OCI-LY7 (cell line): ENCODE results near the gene SGCB. TPM values are rescaled to one million over a fixed set of nuclear protein-coding genes. Genes with fewer than 3 reads are reported as not detected.

Source experiments
- BruUV-seq: library from RNA; stranded (reverse); fragments of 400-500 nt; replicated peaks from 2 replicates; lab custom pipeline; 2021; lab: Mats Ljungman, UMichigan
- CTCF ChIA-PET: fragments of 300-600 bp; sonication (Branson Sonifier 250); formaldehyde crosslinking; loops from one replicate; lab custom pipeline; 2022; ENCODE audit warnings: antibody characterized with exemption; ENCODE audit not compliant: unreplicated experiment; lab: Charles Lee
- POLR2A ChIA-PET: fragments of 300-600 bp; sonication (Branson Sonifier 250); formaldehyde crosslinking; loops from one replicate; lab custom pipeline; 2022; ENCODE audit warnings: antibody characterized with exemption; lab: Charles Lee
- DNase-seq: peaks from one replicate; pipeline ENCODE4 v3.0.0-alpha.2; 2015; ENCODE audit warnings: low spot score
- H2AFZ ChIP-seq: fragments of 200-600 bp; sonication (generic), shearing (Covaris generic); 2 replicates; pipeline ENCODE4 v1.6.1; 2014; ENCODE audit warnings: mild to moderate bottlenecking, antibody characterized with exemption, low read length, moderate library complexity
- H3K27ac ChIP-seq: fragments of 200-600 bp; sonication (generic); 2 replicates; pipeline ENCODE4 v1.5.1; 2014; ENCODE audit warnings: mixed run types, low read depth, mild to moderate bottlenecking, moderate library complexity, low read length, inconsistent platforms; ENCODE audit not compliant: poor library complexity, severe bottlenecking
- H3K36me3 ChIP-seq: fragments of 200-600 bp; sonication (generic); 2 replicates; pipeline ENCODE4 v1.6.1; 2014; ENCODE audit warnings: mild to moderate bottlenecking, antibody characterized with exemption, low read length, moderate library complexity, mixed read lengths; ENCODE audit not compliant: insufficient read depth
- H3K4me1 ChIP-seq: fragments of 200-600 bp; sonication (generic); 2 replicates; pipeline ENCODE4 v1.5.1; 2014; ENCODE audit warnings: mild to moderate bottlenecking, low read length; ENCODE audit not compliant: insufficient read depth, poor library complexity, severe bottlenecking
- H3K4me2 ChIP-seq: fragments of 200-600 bp; sonication (generic); 2 replicates; pipeline ENCODE4 v1.6.1; 2014; ENCODE audit warnings: mild to moderate bottlenecking, low read length
- H3K4me3 ChIP-seq: fragments of 200-600 bp; sonication (generic); 2 replicates; pipeline ENCODE4 v1.5.1; 2014; ENCODE audit warnings: mild to moderate bottlenecking, low read depth, low read length; ENCODE audit not compliant: poor library complexity, severe bottlenecking
- H3K79me2 ChIP-seq: fragments of 200-600 bp; sonication (generic); 2 replicates; pipeline ENCODE4 v1.6.1; 2016; ENCODE audit warnings: low read depth, mild to moderate bottlenecking, low read length, moderate library complexity, mixed read lengths; ENCODE audit not compliant: insufficient read depth
- H3K9me2 ChIP-seq: fragments of 200-600 bp; sonication (generic); 2 replicates; pipeline ENCODE4 v1.6.1; 2016; ENCODE audit warnings: mild to moderate bottlenecking, low read length, mixed read lengths; ENCODE audit not compliant: insufficient read depth
- H3K9me3 ChIP-seq: fragments of 200-600 bp; sonication (generic); 2 replicates; pipeline ENCODE4 v1.6.1; 2014; ENCODE audit warnings: mild to moderate bottlenecking, mixed run types, low read length, mixed read lengths
- H4K20me1 ChIP-seq: fragments of 200-600 bp; sonication (generic); 2 replicates; pipeline ENCODE4 v1.6.1; 2014; ENCODE audit warnings: mild to moderate bottlenecking, antibody characterized with exemption, low read length, moderate library complexity, mixed read lengths; ENCODE audit not compliant: insufficient read depth
- EZH2phosphoT487 ChIP-seq: fragments of 200-600 bp; sonication (generic); IDR thresholded peaks from 2 replicates; pipeline ENCODE4 v1.6.1; 2018; ENCODE audit warnings: low read depth, borderline replicate concordance, mild to moderate bottlenecking, mixed run types, antibody characterized with exemption, low read length, moderate library complexity, mixed read lengths
- intact Hi-C: fragments of 100-400 bp; cut with micrococcal nuclease; formaldehyde crosslinking; loops from one replicate; pipeline ENCODE4 v1.10.0; 2022; ENCODE audit not compliant: unreplicated experiment
- total RNA-seq, 2 experiments: library from RNA; depleted of rRNA in 1 of 2; stranded (reverse); fragments of >200 nt in 1 of 2; shearing (Covaris generic) in 1 of 2; gene quantifications; 2 replicates each; pipeline ENCODE4 v1.2.3, GENCODE V29; 2014 to 2022
- TF ChIP-seq, protein P1 (sequence below): fragments of 200-600 bp; sonication (generic); conservative IDR thresholded peaks from 2 replicates; pipeline ENCODE4 v1.5.1; 2014; ENCODE audit warnings: mild to moderate bottlenecking, antibody characterized with exemption, low read length, moderate library complexity, mixed read lengths

SGCB gene
- total RNA-seq, 2 experiments from 2014 or later: 7.5 to 20.2 TPM

DNA sequence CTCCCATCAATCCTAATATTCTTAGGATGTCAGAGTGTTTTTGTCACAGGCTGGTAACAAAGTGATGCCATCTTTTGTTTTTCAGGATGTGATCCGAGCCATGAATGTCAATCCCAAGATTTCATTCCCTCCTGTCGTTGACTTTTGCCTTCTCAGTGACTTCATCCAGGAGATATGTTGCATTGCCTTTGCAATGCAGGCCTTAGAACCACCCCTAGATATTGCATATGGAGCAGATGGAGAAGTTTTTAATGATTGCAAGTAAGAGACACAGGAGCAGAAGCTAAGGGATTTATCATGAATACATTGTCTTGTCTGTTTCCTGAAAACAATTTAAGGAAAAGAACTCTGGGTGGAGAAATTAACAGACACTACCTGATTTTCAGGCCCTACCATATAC is 41.6 kb upstream of the SGCB start:
- no peak overlapping the region for H2AFZ ChIP-seq
- intact Hi-C loops: no loop called here
- no peaks in the 10 kb centered on the region for H3K9me3 ChIP-seq
- H4K20me1 ChIP-seq: no peaks in the 10 kb centered on the region
- DNase-seq: no peak
- no peaks in the 10 kb centered on the region for H3K4me1 ChIP-seq
- H3K4me2 ChIP-seq: no peak overlapping the region
- no peak overlapping the region for H3K4me3 ChIP-seq
- TF ChIP-seq EZH2phosphoT487: no peak
- POLR2A ChIA-PET: no interaction called here
- BruUV-seq: no TSS peak
- no peak overlapping the region for H3K27ac ChIP-seq
- CTCF ChIA-PET: no interaction called here
- no peaks in the 10 kb centered on the region for H3K9me2 ChIP-seq
- no peaks in the 10 kb centered on the region for H3K79me2 ChIP-seq
- H3K36me3 ChIP-seq: no peaks in the 10 kb centered on the region

DNA sequence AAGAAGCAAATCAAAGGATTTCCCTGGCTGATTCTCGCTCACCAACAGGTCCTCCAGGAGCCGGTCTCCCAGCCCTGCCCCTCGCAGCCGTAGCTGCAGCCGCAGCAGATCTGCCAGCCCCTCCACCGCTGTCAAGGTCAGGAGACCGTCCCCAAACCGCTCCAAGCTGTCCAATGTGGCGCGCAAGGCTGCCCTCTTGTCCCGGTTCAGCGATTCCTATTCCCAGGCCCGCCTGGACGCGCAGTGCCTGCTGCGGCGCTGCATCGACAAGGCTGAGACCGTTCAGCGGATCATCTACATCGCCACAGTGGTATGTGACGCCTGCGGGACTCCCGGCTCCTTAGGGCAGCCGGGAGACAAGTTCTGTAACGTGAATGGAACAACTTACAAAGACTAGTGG is 38.6 kb upstream of the SGCB start:
- Histone ChIP-seq H3K9me2 (no peaks in the 10 kb centered on the region), H3K27ac (no peak overlapping the region), H3K4me1 (no peaks in the 10 kb centered on the region), H3K9me3 (no peaks in the 10 kb centered on the region), H2AFZ (no peak overlapping the region), H3K36me3 (no peaks in the 10 kb centered on the region), H3K4me3 (no peak overlapping the region), H3K4me2 (no peak overlapping the region), H3K79me2 (no peaks in the 10 kb centered on the region), H4K20me1 (no peaks in the 10 kb centered on the region)
- intact Hi-C loops: no loop called here
- no peak for DNase-seq
- no TSS peak for BruUV-seq
- POLR2A ChIA-PET: no interaction called here
- CTCF ChIA-PET: no interaction called here
- TF ChIP-seq, protein P1, sequence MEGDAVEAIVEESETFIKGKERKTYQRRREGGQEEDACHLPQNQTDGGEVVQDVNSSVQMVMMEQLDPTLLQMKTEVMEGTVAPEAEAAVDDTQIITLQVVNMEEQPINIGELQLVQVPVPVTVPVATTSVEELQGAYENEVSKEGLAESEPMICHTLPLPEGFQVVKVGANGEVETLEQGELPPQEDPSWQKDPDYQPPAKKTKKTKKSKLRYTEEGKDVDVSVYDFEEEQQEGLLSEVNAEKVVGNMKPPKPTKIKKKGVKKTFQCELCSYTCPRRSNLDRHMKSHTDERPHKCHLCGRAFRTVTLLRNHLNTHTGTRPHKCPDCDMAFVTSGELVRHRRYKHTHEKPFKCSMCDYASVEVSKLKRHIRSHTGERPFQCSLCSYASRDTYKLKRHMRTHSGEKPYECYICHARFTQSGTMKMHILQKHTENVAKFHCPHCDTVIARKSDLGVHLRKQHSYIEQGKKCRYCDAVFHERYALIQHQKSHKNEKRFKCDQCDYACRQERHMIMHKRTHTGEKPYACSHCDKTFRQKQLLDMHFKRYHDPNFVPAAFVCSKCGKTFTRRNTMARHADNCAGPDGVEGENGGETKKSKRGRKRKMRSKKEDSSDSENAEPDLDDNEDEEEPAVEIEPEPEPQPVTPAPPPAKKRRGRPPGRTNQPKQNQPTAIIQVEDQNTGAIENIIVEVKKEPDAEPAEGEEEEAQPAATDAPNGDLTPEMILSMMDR: no peak
- TF ChIP-seq EZH2phosphoT487: no peak

DNA sequence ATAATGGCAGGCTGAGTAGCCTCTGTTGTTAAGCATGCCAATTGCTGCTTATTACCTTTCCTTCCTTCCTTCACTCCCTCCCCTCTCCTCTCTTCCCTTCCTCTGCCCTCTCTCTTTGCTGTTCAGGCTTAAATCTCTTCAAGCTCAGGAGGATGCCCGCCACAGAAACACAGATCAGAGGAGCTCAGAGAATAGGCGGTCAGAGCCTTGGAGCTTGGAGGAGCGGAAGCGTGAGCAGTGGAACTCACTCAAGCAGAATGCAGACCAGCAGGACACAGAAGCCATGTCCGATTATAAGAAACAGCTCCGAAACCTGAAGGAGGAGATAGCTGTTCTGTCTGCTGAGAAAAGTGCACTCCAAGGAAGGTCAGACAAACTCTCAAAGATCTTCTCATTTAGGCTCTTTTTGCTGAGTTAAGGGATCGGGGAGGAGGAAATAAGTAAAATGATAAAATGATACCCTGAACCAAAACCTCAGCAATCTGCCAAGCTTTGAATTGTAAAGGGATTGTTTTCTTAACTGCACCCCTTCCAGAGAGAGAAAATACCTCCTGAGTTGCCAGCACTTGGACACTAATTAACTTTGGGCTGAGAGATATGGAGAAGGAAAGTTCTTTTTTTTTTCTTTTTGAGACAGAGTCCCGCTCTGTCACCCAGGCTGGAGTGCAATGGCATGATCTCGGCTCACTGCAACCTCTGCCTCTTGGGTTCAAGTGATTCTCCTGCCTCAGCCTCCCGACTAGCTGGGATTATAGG is 33.9 kb upstream of the SGCB start:
- Histone ChIP-seq H3K4me2 (no peak overlapping the region), H2AFZ (no peak overlapping the region), H3K9me2 (no peaks in the 10 kb centered on the region), H3K4me1 (no peaks in the 10 kb centered on the region), H3K4me3 (no peak overlapping the region), H3K27ac (no peak overlapping the region), H3K79me2 (no peaks in the 10 kb centered on the region), H3K36me3 (no peaks in the 10 kb centered on the region), H4K20me1 (no peaks in the 10 kb centered on the region), H3K9me3 (no peaks in the 10 kb centered on the region)
- TF ChIP-seq, protein P1: no peak
- no peak for TF ChIP-seq EZH2phosphoT487
- CTCF ChIA-PET: no interaction called here
- POLR2A ChIA-PET: no interaction called here
- DNase-seq: no peak
- BruUV-seq: no TSS peak
- intact Hi-C loops: no loop called here
